ENCODE measurements around the gene LRP1.

Gene LRP1

DNA sequence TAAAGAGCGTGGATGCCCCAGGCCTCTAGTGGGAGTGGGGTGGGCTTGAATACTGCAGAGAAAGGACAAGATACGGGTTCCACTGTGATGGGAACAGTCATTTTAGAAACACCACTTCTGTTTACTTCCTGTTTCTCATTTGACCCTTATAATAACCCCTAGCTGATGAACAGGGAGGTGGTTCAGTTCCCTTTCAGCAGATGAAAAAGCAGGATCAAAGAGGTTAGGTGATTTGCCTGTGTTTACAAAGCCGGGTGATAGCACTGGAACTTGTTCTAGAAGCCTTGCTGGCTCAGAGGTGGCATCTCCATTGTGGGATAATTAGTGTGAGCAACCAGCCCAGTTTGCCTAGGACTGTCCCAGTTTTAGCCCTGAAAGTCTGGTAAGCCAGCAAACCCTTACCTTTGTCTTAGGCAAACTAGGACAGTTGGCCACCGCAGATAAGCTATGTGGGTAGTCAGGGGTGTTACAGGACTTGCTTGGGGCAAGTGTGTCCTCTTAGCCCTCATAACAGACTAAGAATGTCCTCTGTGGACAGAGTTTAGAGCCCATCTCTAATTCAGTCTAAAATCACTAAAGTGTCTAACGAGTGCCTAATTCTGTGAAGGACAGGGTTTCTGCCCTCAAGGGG, 26.6 kb downstream of the LRP1 start:
- DNase-seq (ENCODE audit: low spot score), result no peak

DNA sequence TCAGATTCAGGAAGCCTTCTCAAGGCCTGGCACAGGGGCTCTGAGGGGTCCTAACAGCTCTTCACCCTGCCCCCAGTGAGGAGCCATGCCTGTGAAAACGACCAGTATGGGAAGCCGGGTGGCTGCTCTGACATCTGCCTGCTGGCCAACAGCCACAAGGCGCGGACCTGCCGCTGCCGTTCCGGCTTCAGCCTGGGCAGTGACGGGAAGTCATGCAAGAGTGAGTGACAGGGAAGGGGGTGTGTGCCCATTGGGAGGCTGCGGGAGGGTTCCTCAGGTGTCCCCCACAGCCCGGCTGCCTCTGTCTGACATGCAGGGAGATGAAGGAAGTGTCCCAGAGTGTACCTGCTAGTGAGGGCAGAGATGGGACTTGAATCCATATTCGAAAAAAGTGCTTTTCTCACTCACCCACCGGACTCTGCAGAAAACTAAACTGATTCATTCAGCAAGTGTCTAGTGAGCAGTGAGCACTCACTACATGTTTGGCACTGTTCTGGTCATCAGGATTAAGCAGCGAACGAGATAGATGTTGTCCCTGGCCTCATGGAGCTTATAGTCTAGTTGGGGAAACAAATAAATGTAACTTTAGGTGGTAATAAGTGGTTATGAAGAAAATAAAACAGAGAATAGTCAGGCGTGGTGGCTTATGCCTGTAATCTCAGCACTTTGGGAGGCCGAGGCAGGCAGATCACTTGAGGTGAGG, 28.6 kb downstream of the LRP1 start:
- DNase-seq (ENCODE audit: low spot score), result no peak

DNA sequence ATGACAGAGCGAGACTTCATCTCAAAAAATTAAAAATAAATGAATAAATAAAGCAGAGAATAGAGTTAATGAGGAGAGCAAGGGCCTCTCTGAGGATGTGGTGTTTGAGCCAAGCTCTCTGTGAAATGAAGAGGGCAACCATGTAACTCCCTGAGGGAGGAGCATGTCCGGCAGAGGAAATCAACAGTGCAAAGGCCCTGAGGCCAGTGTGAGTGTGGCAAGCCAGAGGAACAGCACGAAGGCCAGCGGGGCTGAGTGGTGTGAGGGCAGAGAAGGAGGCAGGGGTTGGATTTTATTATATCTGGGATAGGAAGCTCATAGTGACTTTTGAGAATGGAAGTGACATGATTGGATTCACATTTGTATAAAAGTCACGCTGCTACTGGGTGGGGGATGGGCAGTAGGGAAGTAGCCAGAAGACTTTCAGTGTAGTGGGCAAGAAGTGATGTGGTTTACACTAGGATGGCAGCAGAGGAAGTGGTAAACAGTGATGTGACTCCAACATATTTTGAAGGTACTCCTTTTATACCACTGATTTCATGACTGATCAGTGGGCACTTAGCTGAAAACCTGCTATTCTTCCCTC, 29.4 kb downstream of the LRP1 start:
- no peak for DNase-seq (ENCODE audit: low spot score)

DNA sequence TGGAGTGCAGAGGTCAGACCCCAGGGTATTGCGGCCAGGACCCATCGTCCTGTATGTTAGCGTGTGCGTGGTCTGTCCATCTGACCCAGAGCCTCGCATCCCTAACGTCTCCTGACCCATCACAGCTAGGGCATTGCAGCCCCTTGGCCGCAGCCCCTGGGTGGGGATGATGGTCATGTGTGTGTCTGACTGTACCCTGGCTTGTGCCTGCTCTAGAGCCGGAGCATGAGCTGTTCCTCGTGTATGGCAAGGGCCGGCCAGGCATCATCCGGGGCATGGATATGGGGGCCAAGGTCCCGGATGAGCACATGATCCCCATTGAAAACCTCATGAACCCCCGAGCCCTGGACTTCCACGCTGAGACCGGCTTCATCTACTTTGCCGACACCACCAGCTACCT, 29.9 kb downstream of the LRP1 start:
- DNase-seq (ENCODE audit: low spot score), result no peak

DNA sequence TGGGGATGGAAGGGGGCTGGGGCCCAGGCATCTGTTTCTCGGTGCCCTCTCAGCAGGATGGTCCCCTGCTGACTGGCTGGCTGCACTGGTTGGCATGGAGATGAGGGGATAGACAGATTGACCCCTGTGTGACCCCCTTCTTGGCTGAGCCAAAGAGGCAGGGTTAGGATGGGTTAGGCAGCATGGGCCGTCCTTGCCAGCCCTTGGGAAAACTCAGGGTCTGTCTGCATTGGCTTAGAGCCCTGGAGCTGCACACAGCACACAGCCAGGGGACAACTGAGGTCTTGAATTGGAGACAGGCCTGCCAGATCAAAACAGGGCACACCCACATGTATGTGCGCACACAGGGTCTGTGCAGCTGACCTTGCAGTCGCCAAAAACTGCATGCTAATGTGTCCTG, 30.4 kb downstream of the LRP1 start:
- DNase-seq (ENCODE audit: low spot score), result no peak

DNA sequence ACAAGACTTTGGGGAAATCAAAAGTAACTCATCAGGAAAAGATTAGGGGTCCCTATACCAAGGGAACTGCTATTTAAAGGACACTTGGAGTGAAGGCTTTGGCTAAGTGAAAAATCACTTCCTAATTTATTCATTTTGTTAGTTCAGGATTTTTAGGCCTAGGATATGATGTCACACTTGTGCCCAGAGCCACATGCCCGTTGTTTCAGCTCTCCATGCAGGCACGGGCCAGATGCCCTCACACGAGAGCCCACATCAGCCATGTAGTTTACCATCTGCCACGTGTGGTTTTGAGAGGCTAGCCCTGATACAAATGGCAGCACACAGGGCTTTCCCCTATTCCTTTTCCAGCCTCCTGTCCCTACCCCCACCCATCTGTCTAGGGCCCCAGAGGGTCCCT, 31.0 kb downstream of the LRP1 start:
- no peak for DNase-seq (ENCODE audit: low spot score)

DNA sequence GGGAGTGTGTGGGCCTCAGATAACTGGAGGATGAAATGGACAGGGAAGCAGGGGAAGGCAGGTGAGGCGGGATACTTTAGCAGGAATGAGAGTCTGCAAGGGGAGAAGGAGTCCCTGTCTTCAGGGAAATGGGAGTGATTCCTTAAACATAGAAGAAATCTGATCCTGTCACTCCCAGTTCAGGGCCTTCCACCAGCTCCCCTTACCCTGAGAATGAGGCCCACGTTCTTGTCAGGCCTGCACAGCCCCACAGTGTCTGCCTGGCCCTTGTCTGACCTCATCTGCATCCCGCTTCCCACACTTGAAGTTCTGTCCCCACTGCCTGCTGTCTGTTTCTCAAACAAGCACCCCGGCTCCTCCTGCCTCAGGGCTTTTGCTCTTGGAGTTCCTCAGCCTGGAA, 31.8 kb downstream of the LRP1 start:
- no peak for DNase-seq (ENCODE audit: low spot score)

DNA sequence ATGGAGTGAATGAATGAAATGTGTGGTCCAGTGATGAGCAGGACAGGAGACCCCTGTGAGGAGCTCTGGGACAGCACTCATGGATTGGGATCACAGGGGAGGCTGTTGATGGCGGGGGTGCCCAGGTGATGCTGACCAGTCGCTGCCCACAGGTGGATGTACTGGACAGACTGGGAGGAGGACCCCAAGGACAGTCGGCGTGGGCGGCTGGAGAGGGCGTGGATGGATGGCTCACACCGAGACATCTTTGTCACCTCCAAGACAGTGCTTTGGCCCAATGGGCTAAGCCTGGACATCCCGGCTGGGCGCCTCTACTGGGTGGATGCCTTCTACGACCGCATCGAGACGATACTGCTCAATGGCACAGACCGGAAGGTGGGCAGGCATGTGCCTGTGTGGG, 32.5 kb downstream of the LRP1 start:
- no peak for DNase-seq (ENCODE audit: low spot score)

DNA sequence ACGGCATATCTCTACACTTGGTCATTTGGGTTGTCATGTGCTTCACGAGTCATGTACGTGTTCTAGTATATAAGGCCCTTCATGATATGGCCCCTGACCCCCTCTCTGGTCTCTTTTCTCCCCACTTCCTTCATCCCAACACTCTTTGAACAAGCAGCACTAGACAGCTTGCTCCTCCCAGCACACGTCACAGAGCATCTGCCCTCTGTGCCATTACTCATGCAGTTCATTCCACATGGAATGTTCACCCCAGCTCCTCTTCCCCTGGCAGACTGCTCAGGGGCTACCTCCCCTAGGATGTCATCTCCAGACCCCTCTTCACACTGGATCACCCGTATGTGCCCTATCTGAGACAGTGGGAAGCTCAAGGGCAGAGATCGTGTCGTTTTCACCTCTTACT, 33.2 kb downstream of the LRP1 start:
- DNase-seq (ENCODE audit: low spot score), result no peak

DNA sequence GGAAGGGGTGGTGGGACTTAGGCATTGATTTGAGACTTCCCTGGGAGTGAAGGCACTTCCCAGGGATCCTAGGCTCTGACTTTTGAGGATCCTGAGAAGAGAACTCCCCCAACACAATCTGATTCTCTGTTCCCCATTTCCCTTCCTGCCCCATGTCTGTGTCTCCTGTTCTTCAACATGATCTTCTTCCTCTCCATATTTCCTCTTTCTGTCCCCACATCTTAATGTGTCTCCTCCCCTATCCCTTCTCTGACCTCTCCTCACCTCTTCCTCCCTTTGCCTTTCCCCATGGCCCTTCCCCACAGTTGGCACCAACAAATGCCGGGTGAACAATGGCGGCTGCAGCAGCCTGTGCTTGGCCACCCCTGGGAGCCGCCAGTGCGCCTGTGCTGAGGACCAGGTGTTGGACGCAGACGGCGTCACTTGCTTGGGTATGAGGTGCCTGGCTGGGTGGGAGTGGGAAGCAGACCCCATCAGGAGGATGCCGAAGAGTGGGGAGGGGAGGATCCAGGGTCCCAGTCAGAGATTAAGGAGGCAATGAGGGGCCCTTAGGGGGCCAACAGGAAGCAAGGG, 34.4 kb downstream of the LRP1 start:
- no peak for DNase-seq (ENCODE audit: low spot score)

DNA sequence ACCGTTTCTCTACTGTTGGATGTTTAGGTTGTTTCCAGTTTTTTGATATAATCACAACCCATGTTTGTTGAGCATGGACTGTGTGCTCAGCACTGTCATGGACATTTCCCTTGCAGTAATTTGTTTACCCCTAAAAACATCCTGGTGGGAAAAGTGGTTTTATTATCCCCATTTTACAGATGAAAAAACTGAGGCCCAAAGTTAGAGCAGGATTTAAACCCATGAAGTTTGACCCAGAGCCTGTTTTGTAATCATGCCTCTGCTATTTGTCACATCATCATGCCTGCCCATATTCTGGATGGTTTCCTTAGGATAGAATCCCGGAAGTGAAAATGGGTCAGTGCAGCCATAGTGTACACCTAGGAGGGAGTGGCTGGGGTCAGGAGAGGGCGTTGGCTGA, 36.2 kb downstream of the LRP1 start:
- DNase-seq (ENCODE audit: low spot score), result no peak

DNA sequence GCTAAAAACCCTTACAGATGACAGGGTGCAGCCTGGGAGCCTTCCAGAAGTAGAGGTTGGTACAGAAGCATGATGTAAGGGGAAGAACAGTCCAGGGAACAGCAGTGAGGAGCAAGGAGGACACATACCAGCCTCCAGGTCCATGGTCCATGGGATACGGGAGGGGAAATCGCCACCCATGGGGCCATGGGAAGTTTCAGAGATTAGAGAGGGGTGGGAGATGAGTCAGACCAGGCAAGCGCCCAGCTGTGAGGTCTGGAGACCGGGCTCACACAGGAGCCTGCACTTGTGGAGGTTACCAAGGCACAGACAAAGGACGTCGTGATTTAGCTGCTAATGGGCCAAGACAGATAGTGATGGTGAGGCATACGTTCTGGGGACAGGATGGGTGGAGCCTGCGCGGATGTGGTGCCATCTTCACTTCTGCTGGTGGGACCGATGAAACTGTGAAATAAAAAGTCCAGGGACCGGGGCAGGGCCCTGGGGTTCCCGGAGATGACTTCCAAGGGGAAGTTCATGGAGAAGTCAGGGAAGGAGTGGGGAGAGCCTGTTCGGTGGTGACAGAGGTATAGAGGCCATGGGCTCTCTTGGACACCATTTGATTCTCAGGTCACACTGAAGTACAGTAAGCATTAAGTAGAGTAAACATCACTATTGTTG, 36.8 kb downstream of the LRP1 start:
- DNase-seq (ENCODE audit: low spot score), result no peak

DNA sequence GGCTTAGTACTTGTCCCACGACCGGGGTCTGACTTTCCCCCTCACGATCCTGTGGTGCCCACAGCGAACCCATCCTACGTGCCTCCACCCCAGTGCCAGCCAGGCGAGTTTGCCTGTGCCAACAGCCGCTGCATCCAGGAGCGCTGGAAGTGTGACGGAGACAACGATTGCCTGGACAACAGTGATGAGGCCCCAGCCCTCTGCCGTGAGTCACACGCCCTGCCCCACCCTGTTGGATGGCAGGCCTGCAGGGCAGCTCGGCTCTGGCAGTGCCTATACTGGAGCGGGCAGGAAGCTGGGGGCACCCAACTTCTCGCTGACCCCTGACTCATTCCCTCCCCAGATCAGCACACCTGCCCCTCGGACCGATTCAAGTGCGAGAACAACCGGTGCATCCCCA, 37.5 kb downstream of the LRP1 start:
- DNase-seq (ENCODE audit: low spot score), result no peak

DNA sequence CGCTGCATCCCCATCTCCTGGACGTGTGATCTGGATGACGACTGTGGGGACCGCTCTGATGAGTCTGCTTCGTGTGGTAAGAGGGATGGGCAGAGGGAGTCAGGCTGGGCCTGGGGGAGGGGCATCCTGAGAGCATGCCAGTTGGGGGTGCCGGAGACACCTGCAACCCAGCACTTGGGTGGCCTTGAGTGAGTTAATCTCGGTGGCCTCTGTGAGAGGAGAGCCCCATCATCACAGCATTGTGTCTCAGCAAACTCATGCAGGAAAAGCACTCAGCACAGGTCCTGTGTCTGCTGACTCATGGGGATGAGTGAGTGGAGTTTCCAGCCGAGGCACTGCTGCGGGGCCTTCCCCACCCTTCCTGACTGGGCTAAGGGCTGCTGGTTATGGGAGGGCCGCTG, 38.7 kb downstream of the LRP1 start:
- no peak for DNase-seq (ENCODE audit: low spot score)

DNA sequence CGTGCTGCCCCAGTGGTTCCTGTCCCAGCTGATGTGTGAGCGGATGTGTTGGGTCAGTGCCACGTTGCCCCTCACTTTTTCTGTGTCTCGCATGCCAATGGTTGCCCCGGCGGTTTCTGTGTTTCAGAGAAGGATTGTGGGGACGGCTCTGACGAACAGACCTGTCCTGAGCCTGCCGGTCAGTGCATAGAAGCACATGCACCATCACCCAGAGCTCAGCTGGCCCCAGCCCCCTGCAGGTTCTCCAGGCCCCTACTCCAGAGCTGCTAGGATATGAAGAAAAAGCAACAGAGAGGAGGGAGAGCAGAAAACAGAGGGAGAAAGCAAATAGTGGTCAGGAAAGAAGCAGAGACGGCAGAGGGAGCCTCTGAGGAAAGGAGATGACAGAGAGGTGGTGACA, 39.8 kb downstream of the LRP1 start:
- no peak for DNase-seq (ENCODE audit: low spot score)

DNA sequence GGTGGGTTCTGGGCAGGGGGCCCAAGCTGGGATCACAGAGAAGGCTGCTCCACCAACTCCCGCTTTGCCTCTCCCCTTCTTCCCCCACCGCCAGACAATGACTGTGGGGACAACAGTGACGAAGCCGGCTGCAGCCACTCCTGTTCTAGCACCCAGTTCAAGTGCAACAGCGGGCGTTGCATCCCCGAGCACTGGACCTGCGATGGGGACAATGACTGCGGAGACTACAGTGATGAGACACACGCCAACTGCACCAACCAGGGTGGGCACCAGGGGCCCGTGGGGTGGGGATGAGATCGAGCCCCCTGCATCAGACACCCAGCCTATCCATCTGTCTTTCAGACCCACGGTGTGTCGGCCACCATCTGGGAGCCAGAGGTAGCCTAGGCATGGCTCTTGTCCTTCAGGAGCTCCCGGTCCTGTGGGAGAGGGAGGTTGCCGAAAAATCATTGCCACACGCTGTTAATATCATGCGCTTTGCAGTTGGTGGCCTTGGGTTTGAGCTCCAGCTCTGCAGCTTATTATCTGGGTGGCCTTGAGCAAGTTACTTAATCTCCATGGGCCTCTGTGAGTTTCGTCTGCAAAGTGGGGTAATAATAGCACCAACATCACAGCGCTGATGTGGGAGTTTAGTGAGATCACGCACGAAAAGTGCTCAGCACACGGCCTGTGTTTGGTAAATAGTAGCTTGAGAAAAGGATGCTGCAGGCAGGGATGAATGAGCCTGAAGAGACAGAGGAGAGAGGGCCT, 40.9 kb downstream of the LRP1 start:
- DNase-seq (ENCODE audit: low spot score), result no peak

DNA sequence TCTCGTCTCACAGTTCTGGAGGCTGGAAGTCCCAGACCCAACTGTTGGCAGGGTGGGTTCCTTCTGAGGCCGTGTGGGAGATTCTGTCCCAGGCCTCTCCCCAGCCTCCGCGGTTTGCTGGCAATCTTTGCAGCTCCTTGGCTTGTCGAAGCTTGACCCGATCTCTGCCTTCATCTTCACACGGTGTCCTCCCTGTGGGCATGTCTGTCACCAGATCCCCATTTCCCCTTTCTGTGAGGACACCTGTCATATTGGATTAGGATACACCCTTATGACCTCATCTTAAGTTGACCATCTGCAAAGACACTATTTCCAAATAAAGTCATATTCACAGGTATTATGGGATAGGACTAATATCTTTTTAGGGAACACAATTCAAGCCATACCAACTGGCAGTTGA, 41.7 kb downstream of the LRP1 start:
- DNase-seq (ENCODE audit: low spot score), result no peak

DNA sequence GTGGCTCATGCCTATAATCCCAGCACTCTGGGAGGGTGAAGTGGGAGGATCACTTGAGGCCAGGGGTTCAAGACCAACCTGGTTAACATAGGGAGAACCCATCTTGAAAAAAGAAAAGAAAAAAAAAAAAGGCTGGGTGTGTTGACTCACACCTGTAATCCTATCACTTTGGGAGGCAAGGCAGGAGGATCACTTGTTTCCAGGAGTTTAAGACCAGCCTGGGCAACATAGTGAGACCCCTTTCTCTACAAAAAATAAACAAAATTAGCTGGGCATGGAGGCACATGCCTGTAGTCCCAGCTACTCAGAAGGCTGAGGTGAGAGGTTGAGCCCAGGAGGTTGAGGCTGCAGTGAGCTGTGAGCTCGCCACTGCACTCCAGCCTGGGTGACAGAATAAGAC, 42.1 kb downstream of the LRP1 start:
- no peak for DNase-seq (ENCODE audit: low spot score)

DNA sequence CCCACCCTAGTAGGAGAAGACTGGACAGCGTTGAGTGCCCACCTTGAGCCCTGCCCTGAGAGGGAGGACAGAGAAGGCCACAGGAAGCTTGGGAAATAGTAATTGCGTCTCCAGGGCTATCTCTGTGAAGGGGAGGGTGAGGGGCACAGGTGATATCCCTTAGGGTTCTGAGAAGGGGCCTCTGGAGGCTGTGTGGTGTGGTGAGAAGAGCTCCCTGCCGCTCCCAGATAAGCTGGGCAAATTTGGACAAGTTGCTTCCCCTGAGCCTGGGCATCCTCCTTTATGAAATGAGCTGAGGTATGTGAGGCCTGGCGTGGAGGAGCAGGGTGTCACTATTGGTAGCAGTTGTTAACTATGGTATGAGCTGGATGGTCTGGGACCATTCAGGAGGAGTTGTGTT, 42.6 kb downstream of the LRP1 start:
- no peak for DNase-seq (ENCODE audit: low spot score)

DNA sequence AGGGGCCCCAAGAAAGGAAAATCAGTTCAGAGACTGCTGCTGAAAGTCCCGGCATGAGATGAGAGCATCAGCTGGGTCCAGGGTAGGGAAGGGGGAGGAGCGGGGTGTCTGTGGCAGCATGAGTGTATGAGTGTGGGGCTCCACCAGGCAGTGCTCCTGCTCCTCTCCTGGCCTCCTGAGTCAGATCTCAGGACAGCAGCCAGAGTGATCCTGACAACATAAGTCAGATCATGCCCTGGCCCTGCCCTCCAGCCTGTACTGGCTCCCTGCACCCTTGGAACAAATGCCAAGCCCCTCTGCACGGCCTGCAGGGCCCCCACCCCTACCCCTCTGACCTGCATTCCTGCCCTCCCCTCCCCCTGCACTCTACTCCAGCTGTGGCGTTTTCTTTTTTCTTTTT, 43.4 kb downstream of the LRP1 start:
- DNase-seq (ENCODE audit: low spot score), result no peak

DNA sequence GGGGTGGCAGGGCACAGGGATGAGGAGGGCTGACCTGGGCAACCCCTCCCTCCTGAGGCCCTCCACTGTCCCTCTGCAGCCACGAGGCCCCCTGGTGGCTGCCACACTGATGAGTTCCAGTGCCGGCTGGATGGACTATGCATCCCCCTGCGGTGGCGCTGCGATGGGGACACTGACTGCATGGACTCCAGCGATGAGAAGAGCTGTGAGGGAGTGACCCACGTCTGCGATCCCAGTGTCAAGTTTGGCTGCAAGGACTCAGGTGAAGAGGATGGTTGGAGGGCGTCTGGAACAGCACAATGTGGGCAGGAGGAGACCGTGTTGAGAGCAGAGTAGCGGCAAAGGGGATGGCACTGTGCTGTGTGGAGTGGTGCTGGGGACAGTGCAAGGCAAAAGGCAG, 44.8 kb downstream of the LRP1 start:
- no peak for DNase-seq (ENCODE audit: low spot score)

DNA sequence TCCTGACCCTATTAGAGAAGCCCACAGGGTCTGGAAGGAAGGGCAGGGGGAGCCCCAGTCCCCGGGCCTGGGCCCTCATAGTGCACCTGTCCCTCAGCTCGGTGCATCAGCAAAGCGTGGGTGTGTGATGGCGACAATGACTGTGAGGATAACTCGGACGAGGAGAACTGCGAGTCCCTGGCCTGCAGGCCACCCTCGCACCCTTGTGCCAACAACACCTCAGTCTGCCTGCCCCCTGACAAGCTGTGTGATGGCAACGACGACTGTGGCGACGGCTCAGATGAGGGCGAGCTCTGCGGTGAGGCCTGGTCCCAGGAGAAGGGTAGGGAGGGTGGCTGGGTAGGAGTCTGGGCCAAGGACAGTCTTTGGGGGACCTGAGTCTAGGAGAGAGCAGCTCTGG, 45.4 kb downstream of the LRP1 start:
- no peak for DNase-seq (ENCODE audit: low spot score)

Measured in left forelimb (tissue), 1 donor.